SH-SY5Y (cell line): ENCODE data around the gene CDH15.

Experiments
- GATA2 ChIP-seq: IDR thresholded peaks from 2 replicates; pipeline ENCODE4 v1.6.1; 2011; ENCODE audit warnings: mild to moderate bottlenecking, low read depth, low read length
- GATA3 ChIP-seq: IDR thresholded peaks from 2 replicates; pipeline ENCODE4 v1.6.1; 2011; ENCODE audit warnings: low read depth, mild to moderate bottlenecking, low read length, moderate library complexity

DNA sequence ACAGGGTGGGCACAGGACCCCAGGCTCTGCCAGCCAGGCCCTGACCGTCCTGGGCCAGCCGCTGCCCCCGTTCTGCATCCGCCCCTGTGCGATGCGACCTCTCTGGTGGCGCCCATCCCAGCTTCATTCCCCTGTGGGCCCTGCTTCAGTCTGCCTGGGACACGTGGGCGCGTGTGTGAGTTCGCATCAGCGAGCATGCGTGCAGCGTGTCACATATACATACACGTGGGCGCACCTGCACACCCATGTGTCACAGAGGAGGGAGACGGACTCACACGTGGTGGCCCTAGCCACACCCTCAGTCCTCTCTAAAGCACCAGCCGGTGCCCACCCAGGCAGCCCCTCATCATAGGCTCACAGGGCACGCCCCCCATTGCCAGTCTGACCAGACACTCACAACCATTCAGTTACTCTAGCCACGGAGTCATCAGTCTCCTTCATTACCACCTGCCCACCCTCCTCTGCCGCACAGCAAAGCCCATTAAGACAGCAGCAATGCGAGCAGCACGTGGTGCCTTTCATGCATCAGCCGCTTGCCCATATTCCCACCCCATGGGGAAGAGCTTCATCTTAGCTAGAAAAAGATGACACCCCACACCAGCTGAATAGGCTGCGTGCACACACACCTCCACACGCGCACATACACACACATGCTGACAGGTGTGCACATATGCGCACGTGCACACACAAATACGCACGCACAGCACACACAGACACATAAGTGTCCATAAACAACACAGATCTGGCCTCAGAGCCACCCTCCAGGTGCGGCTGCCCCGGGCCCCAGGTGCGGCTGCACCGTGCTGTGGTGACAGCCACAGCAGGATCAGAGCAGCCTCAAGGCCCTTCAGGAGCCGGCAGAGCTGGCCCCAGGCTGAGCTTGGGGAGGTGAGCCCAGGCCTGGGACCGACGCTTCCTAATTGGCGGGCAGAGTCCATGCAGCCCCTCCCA lies 9.5 kb upstream of the CDH15 start:
- TF ChIP-seq GATA2 (no peak), GATA3 (no peak)
